MM.1S (cell line): Measurements from ENCODE around the gene MARVELD3.

Experiments
- DNase-seq: peaks from one replicate; pipeline ENCODE4 v3.0.0-alpha.2; 2015
- H2AFZ ChIP-seq: fragments of 300-600 bp; sonication (generic); 2 replicates; pipeline ENCODE4 v1.6.0; 2016; ENCODE audit warnings: antibody characterized with exemption, low read length
- H3F3A ChIP-seq: fragments of 300-600 bp; sonication (generic); 2 replicates; pipeline ENCODE4 v1.6.1; 2016; ENCODE audit warnings: mild to moderate bottlenecking, antibody characterized with exemption, low read length, moderate library complexity, mixed read lengths; ENCODE audit not compliant: insufficient read depth
- H3K27ac ChIP-seq: fragments of 300-600 bp; sonication (generic); 2 replicates; pipeline ENCODE4 v1.5.1; 2016; ENCODE audit warnings: mild to moderate bottlenecking, low read length
- H3K27me3 ChIP-seq: fragments of 300-600 bp; sonication (generic); replicated peaks from 2 replicates; pipeline ENCODE4 v1.6.0; 2016; ENCODE audit warnings: low read length; ENCODE audit not compliant: insufficient read depth
- H3K36me3 ChIP-seq: fragments of 300-600 bp; sonication (generic); replicated peaks from 2 replicates; pipeline ENCODE4 v1.6.1; 2016; ENCODE audit warnings: mild to moderate bottlenecking, low read length, mixed read lengths; ENCODE audit not compliant: insufficient read depth
- H3K4me1 ChIP-seq: fragments of 300-600 bp; sonication (generic); 2 replicates; pipeline ENCODE4 v1.6.1; 2016; ENCODE audit warnings: low read length, mixed read lengths
- H3K4me2 ChIP-seq: fragments of 300-600 bp; sonication (generic); 2 replicates; pipeline ENCODE4 v1.6.0; 2016; ENCODE audit warnings: low read depth, low read length
- H3K4me3 ChIP-seq: fragments of 300-600 bp; sonication (generic); 2 replicates; pipeline ENCODE4 v1.5.1; 2016; ENCODE audit warnings: low read length, mixed read lengths
- H3K79me2 ChIP-seq: fragments of 300-600 bp; sonication (generic); 2 replicates; pipeline ENCODE4 v1.6.1; 2016; ENCODE audit warnings: mixed run types, low read length, mixed read lengths
- H3K9ac ChIP-seq: fragments of 300-600 bp; sonication (generic); 2 replicates; pipeline ENCODE4 v1.6.1; 2016; ENCODE audit warnings: low read length, mixed read lengths
- H3K9me2 ChIP-seq: fragments of 300-600 bp; sonication (generic); replicated peaks from 2 replicates; pipeline ENCODE4 v1.6.1; 2016; ENCODE audit warnings: mild to moderate bottlenecking, low read length, mixed read lengths; ENCODE audit not compliant: insufficient read depth
- H3K9me3 ChIP-seq: fragments of 300-600 bp; sonication (generic); replicated peaks from 2 replicates; pipeline ENCODE4 v1.6.1; 2016; ENCODE audit warnings: mild to moderate bottlenecking, low read length, mixed read lengths; ENCODE audit not compliant: insufficient read depth
- H4K20me1 ChIP-seq: fragments of 300-600 bp; sonication (generic); 2 replicates; pipeline ENCODE4 v1.6.1; 2016; ENCODE audit warnings: mild to moderate bottlenecking, low read length, moderate library complexity, mixed read lengths; ENCODE audit not compliant: insufficient read depth
- EZH2 ChIP-seq: fragments of 300-600 bp; sonication (generic); optimal IDR thresholded peaks from 2 replicates; pipeline ENCODE3; 2017; ENCODE audit warnings: low read depth, mild to moderate bottlenecking, antibody characterized with exemption, low read length, mixed read lengths
- EZH2phosphoT487 ChIP-seq: fragments of 300-600 bp; sonication (generic); IDR thresholded peaks from 2 replicates; pipeline ENCODE4 v1.6.1; 2018; ENCODE audit warnings: antibody characterized with exemption, low read length
- TF ChIP-seq, protein P1 (sequence below): fragments of 300-600 bp; sonication (generic); IDR thresholded peaks from 2 replicates; pipeline ENCODE4 v1.5.1; 2016; ENCODE audit warnings: antibody characterized with exemption, low read length, mixed read lengths

The MARVELD3 gene

DNA sequence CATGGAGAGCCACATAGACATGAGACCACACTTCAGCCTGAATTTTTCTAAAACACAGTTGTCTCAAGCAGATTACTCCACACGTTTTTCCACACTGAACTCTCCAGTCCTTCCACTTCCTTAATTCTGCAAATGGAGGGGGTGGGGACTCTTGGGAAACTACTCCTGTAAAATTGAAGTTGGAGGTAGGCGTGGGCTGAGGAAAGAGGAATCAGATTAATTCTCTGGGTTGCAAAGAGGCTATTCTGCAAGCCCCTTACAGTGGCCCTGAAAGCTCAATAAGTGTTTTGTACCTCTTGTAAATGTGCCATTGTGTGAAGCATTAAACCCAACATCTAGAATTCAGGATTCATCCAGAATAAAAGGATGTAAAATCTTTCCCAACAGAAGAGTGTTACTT, 9.6 kb downstream of the MARVELD3 start:
- H3K36me3 ChIP-seq = no peaks in the 10 kb centered on the region
- DNase-seq = no peak
- no peaks in the 10 kb centered on the region for H3F3A ChIP-seq
- H3K79me2 ChIP-seq = no peaks in the 10 kb centered on the region
- H3K27me3 ChIP-seq = no peaks in the 10 kb centered on the region
- no peak overlapping the region for H2AFZ ChIP-seq
- H4K20me1 ChIP-seq = no peaks in the 10 kb centered on the region
- no peak overlapping the region for H3K4me2 ChIP-seq
- TF ChIP-seq EZH2 = no peak
- no peak for TF ChIP-seq EZH2phosphoT487
- TF ChIP-seq, protein P1, sequence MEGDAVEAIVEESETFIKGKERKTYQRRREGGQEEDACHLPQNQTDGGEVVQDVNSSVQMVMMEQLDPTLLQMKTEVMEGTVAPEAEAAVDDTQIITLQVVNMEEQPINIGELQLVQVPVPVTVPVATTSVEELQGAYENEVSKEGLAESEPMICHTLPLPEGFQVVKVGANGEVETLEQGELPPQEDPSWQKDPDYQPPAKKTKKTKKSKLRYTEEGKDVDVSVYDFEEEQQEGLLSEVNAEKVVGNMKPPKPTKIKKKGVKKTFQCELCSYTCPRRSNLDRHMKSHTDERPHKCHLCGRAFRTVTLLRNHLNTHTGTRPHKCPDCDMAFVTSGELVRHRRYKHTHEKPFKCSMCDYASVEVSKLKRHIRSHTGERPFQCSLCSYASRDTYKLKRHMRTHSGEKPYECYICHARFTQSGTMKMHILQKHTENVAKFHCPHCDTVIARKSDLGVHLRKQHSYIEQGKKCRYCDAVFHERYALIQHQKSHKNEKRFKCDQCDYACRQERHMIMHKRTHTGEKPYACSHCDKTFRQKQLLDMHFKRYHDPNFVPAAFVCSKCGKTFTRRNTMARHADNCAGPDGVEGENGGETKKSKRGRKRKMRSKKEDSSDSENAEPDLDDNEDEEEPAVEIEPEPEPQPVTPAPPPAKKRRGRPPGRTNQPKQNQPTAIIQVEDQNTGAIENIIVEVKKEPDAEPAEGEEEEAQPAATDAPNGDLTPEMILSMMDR = no peak
- no peaks in the 10 kb centered on the region for H3K9me3 ChIP-seq
- H3K9me2 ChIP-seq = no peaks in the 10 kb centered on the region
- H3K9ac ChIP-seq = no peak overlapping the region
- H3K27ac ChIP-seq = no peak overlapping the region
- H3K4me3 ChIP-seq = no peak overlapping the region
- no peaks in the 10 kb centered on the region for H3K4me1 ChIP-seq

DNA sequence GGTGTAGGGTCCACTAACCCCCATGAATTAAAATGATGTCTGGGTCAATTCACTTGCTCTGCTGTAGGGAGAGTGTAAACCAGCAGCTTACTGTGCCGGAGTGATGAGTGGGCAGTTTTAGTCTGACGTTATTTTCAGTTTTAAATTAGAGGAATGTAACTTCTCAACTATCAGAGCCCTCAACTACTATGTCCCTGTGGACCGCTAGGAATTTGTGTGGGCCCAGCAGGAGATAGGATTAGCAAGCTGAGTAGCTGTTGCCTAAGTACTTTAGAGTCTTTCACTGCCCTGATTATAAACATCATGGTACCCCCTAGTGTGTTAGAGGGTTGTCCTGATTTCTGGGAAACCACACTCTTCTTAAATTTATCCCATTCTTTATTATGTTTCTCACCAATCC, 11.4 kb downstream of the MARVELD3 start:
- no peaks in the 10 kb centered on the region for H3K9me2 ChIP-seq

DNA sequence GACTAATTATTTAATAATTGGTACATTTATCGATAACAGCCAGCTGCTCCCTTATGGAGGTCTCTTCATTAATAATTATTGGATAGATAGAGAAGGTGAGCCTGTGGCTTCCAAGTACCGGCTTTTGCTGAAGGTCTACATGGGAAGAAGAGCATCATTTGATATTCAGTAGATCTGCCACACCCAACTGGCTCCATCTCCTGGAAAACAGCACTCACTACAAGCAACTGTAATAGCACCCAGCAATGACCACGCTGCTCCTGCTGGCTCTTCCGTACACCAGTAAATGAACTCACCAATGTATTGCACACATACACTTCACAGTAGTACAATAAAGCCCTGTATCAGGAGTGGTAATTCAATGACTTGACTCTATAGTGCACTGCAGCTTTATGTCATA, 19.5 kb downstream of the MARVELD3 start:
- no peaks in the 10 kb centered on the region for H3K9me2 ChIP-seq
- DNase-seq = peak; percentile 38

More for the DNA sequence above, 11.4 kb downstream of the MARVELD3 start:
- Histone ChIP-seq H2AFZ (no peak overlapping the region), H3K9ac (no peak overlapping the region), H3K79me2 (no peaks in the 10 kb centered on the region), H3K4me1 (no peaks in the 10 kb centered on the region), H3K36me3 (no peaks in the 10 kb centered on the region), H3K9me3 (no peaks in the 10 kb centered on the region), H3K27ac (no peak overlapping the region), H3K4me3 (no peak overlapping the region), H3K4me2 (no peak overlapping the region), H3K27me3 (no peaks in the 10 kb centered on the region), H4K20me1 (no peaks in the 10 kb centered on the region), H3F3A (no peaks in the 10 kb centered on the region)
- no peak for DNase-seq
- TF ChIP-seq EZH2 = no peak
- no peak for TF ChIP-seq EZH2phosphoT487
- TF ChIP-seq, protein P1 = no peak

More for the DNA sequence above, 19.5 kb downstream of the MARVELD3 start:
- Histone ChIP-seq H3K9me3 (no peaks in the 10 kb centered on the region), H3K27ac (no peak overlapping the region), H3K27me3 (no peaks in the 10 kb centered on the region), H3K4me1 (no peaks in the 10 kb centered on the region), H3F3A (no peaks in the 10 kb centered on the region), H2AFZ (no peak overlapping the region), H3K79me2 (no peaks in the 10 kb centered on the region), H3K9ac (no peak overlapping the region), H3K4me2 (no peak overlapping the region), H3K36me3 (no peaks in the 10 kb centered on the region), H3K4me3 (no peak overlapping the region), H4K20me1 (no peaks in the 10 kb centered on the region)
- TF ChIP-seq, protein P1 = peak; percentile 57
- TF ChIP-seq EZH2phosphoT487 (no peak), EZH2 (no peak)
